Endothelial cell of umbilical vein (primary cell): Measurements from ENCODE around the gene FMN2. TPM values are rescaled to one million over a fixed set of nuclear protein-coding genes. Genes with fewer than 3 reads are reported as not detected.

Experiments
- BruUV-seq: library from RNA; stranded (reverse); fragments of 400-500 nt; replicated peaks from 2 replicates; lab custom pipeline; 2021; lab: Mats Ljungman, UMichigan
- CTCF ChIA-PET: fragments of 300-600, 350-600 bp; sonication (Branson Sonifier 250); formaldehyde crosslinking; loops from one replicate; lab custom pipeline; 2021; ENCODE audit warnings: antibody characterized with exemption, inconsistent platforms; lab: Charles Lee
- POLR2A ChIA-PET: fragments of 300-600, 350-600 bp; sonication (Branson Sonifier 250); formaldehyde crosslinking; loops from one replicate; lab custom pipeline; 2021; ENCODE audit warnings: antibody characterized with exemption, inconsistent platforms; lab: Charles Lee
- DNase-seq: peaks from one replicate; pipeline ENCODE4 v3.0.0-alpha.2; 2011; ENCODE audit warnings: low read depth, low spot score
- FAIRE-seq: peaks from 2 replicates; lab custom pipeline; 2011; peaks lifted over from hg19 to GRCh38; lab: Jason Lieb, UNC
- H2AFZ ChIP-seq: 2 replicates; pipeline ENCODE4 v1.6.0; 2012; ENCODE audit warnings: low read depth, low read length, control low read depth, inconsistent platforms
- H3K27ac ChIP-seq: 2 replicates; pipeline ENCODE4 v1.5.1; 2011; ENCODE audit warnings: low read depth, mild to moderate bottlenecking, control low read depth, low read length, moderate library complexity; ENCODE audit not compliant: insufficient read depth
- H3K27me3 ChIP-seq, 2 experiments: 2 replicates each; pipeline versions ENCODE4 v1.6.0 to v1.6.1; 2011; ENCODE audit warnings: low read length in 2 of 2, mixed read lengths in 1 of 2; ENCODE audit not compliant: control insufficient read depth in 2 of 2, insufficient read depth in 2 of 2
- H3K36me3 ChIP-seq, 2 experiments: 2 replicates in 1 of 2; 3 replicates in 1 of 2; pipeline ENCODE4 v1.5.1; 2011; ENCODE audit warnings: low read length in 2 of 2, mild to moderate bottlenecking in 1 of 2, moderate library complexity in 1 of 2; ENCODE audit not compliant: control insufficient read depth in 2 of 2, insufficient read depth in 2 of 2; ENCODE audit errors: extremely low read depth in 1 of 2
- H3K4me1 ChIP-seq: 3 replicates; pipeline ENCODE4 v1.5.1; 2011; ENCODE audit warnings: mild to moderate bottlenecking, low read length; ENCODE audit not compliant: control insufficient read depth, insufficient read depth; ENCODE audit errors: extremely low read depth
- H3K4me2 ChIP-seq: 2 replicates; pipeline ENCODE4 v1.6.1; 2011; ENCODE audit warnings: low read length, control low read depth, mixed read lengths; ENCODE audit not compliant: insufficient read depth
- H3K4me3 ChIP-seq, 3 experiments: fragments of 200-600 bp in 1 of 3; sonication (generic), shearing (Covaris generic) in 1 of 3; replicated peaks in 1 of 3; 2 replicates each; pipeline ENCODE4 v1.5.1; 2011 to 2016; ENCODE audit warnings: control low read depth in 3 of 3, low read length in 3 of 3, mild to moderate bottlenecking in 2 of 3, inconsistent platforms in 1 of 3, low read depth in 1 of 3, moderate library complexity in 1 of 3; ENCODE audit not compliant: insufficient read depth in 1 of 3
- H3K79me2 ChIP-seq: 2 replicates; pipeline ENCODE4 v1.6.0; 2012; ENCODE audit warnings: low read length, inconsistent platforms; ENCODE audit not compliant: control insufficient read depth, insufficient read depth
- H3K9ac ChIP-seq: replicated peaks from 2 replicates; pipeline ENCODE3; 2011; ENCODE audit warnings: low read length, control low read depth; ENCODE audit not compliant: insufficient read depth; ENCODE audit errors: extremely low read depth
- H3K9me1 ChIP-seq: replicated peaks from 3 replicates; pipeline ENCODE4 v1.6.0; 2011; ENCODE audit warnings: mild to moderate bottlenecking, low read length; ENCODE audit not compliant: control insufficient read depth, insufficient read depth; ENCODE audit errors: extremely low read depth
- H3K9me3 ChIP-seq: replicated peaks from 2 replicates; pipeline ENCODE4 v1.5.1; 2012; ENCODE audit warnings: low read length, inconsistent platforms; ENCODE audit not compliant: control insufficient read depth, insufficient read depth
- H4K20me1 ChIP-seq: replicated peaks from 2 replicates; pipeline ENCODE3; 2011; ENCODE audit warnings: mild to moderate bottlenecking, low read length; ENCODE audit not compliant: control insufficient read depth, insufficient read depth; ENCODE audit errors: extremely low read depth
- CTCF ChIP-seq, 2 donors: IDR thresholded peaks; 1 replicate in 1 of 2; 2 replicates in 1 of 2; pipeline ENCODE4 v1.5.1; 2011; ENCODE audit warnings: low read length in 2 of 2, mild to moderate bottlenecking in 2 of 2, moderate library complexity in 2 of 2, control low read depth in 1 of 2, inconsistent platforms in 1 of 2, low read depth in 1 of 2; ENCODE audit not compliant: insufficient read depth in 1 of 2; ENCODE audit errors: extremely low read depth in 1 of 2
- EZH2 ChIP-seq: IDR thresholded peaks from 2 replicates; pipeline ENCODE4 v1.6.1; 2012; ENCODE audit warnings: borderline replicate concordance, low read depth, mild to moderate bottlenecking, moderate library complexity, low read length, inconsistent platforms; ENCODE audit not compliant: severe bottlenecking
- FOS ChIP-seq: IDR thresholded peaks from 2 replicates; pipeline ENCODE4 v1.6.1; 2011; ENCODE audit warnings: mild to moderate bottlenecking, low read length, moderate library complexity, borderline replicate concordance; ENCODE audit not compliant: insufficient read depth
- GATA2 ChIP-seq: IDR thresholded peaks from 2 replicates; pipeline ENCODE4 v1.7.0; 2011; ENCODE audit warnings: low read depth, mild to moderate bottlenecking, moderate library complexity, mixed read lengths, low read length; ENCODE audit not compliant: insufficient read length, insufficient read depth
- JUN ChIP-seq: IDR thresholded peaks from 2 replicates; pipeline ENCODE4 v1.6.1; 2011; ENCODE audit warnings: borderline replicate concordance, low read depth; ENCODE audit not compliant: insufficient read length, insufficient read depth
- MYC ChIP-seq: IDR thresholded peaks from one replicate; pipeline ENCODE4 v1.6.1; 2011; ENCODE audit warnings: mild to moderate bottlenecking, low read depth, low read length
- POLR2A ChIP-seq: IDR thresholded peaks from 2 replicates; pipeline ENCODE4 v1.6.1; 2012; ENCODE audit warnings: low read depth, mild to moderate bottlenecking, control low read depth, low read length
- POLR2AphosphoS5 ChIP-seq: IDR thresholded peaks from 2 replicates; pipeline ENCODE4 v1.6.1; 2012; ENCODE audit warnings: low read depth, mild to moderate bottlenecking, control low read depth, low read length, moderate library complexity; ENCODE audit not compliant: insufficient read depth
- dilution Hi-C: fragments of 300-500 bp; cut with MboI; formaldehyde crosslinking; loops from one replicate; pipeline ENCODE4 v1.15.0; 2019; ENCODE audit warnings: low sequenced_read_pairs; ENCODE audit not compliant: extremely low pct_ligation_motif_present
- intact Hi-C: fragments of 100-400 bp; cut with micrococcal nuclease; formaldehyde crosslinking; loops from one replicate; pipeline ENCODE4 v1.10.0; 2022
- polyA plus RNA-seq, 4 experiments: library from polyadenylated mRNA; depleted of rRNA in 3 of 4; stranded (reverse) in 3 of 4; unstranded in 1 of 4; fragments of >200 nt; gene quantifications; 2 replicates each; pipeline versions ENCODE4 v1.2.1 to v1.2.3, GENCODE V29; 2011 to 2012; ENCODE audit warnings: missing spikeins in 1 of 4
- total RNA-seq: library from RNA; stranded (reverse); gene quantifications from 2 replicates; pipeline ENCODE4 v1.2.3, GENCODE V29; 2021
- TF ChIP-seq, protein P1 (sequence below): IDR thresholded peaks from 2 replicates; pipeline ENCODE4 v1.6.1; 2011; ENCODE audit not compliant: insufficient read depth, insufficient read length

FMN2 gene
- total and polyA plus RNA-seq, 2 donors (not counting 3 experiments of a cell fraction or from before 2014, with no cell fraction given): not detected

DNA sequence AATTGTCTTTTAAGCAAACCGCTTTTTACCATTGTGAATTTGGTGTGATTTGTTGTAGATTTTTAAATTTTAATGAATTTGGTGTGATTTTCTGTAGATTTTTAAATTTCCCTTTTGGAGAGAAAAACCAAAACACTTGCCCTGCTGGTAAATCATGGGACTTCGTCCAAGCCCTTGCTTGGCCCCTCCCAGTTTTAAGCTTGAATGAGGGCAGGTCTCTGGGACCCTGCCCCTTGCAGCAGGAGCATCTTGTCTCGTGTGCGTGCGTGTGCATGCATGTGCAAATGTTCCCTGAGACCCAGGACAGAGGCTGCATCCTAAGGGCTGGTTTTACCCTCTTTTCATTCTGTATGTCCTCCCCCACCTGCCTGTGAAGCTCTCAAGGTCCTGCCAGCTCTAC is 271.6 kb downstream of the FMN2 start:
- intact Hi-C loops: no loop called here
- H2AFZ ChIP-seq: no peak overlapping the region
- H3K9me1 ChIP-seq: no peaks in the 10 kb centered on the region
- no peak overlapping the region for H3K4me2 ChIP-seq
- no peaks in the 10 kb centered on the region for H3K79me2 ChIP-seq
- dilution Hi-C loops: no loop called here
- DNase-seq (no peak), FAIRE-seq (no peak)
- H3K27ac ChIP-seq: no peak overlapping the region
- H3K36me3 ChIP-seq: no peaks in the 10 kb centered on the region
- CTCF ChIA-PET: no interaction called here
- H3K9me3 ChIP-seq: peaks cover 6% of the 10 kb centered on the region
- H4K20me1 ChIP-seq: no peaks in the 10 kb centered on the region
- H3K4me1 ChIP-seq: no peaks in the 10 kb centered on the region
- BruUV-seq: no TSS peak
- H3K27me3 ChIP-seq: no peaks in the 10 kb centered on the region
- H3K4me3 ChIP-seq: no peak overlapping the region
- no peak overlapping the region for H3K9ac ChIP-seq
- POLR2A ChIA-PET: no interaction called here
- TF ChIP-seq EZH2 (no peak), MYC (no peak), POLR2AphosphoS5 (no peak), CTCF (IDR thresholded peaks at IDR 0.05; ENCODE audit: extremely low read depth in 1 of 2, insufficient read depth in 1 of 2, low read depth in 1 of 2, low read length in 2 of 2) (no peak), FOS (no peak), POLR2A (no peak), JUN (no peak), GATA2 (no peak)
- TF ChIP-seq, protein P1, sequence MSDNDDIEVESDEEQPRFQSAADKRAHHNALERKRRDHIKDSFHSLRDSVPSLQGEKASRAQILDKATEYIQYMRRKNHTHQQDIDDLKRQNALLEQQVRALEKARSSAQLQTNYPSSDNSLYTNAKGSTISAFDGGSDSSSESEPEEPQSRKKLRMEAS: no peak
